ENCODE results near the gene DYNLRB2. TPM values are rescaled to one million over a fixed set of nuclear protein-coding genes. Genes with fewer than 3 reads are reported as not detected.

Gene DYNLRB2
- total and polyA plus RNA-seq, 10 of the 15 experiments (the other 5 are each of a cell fraction or from before 2014, with no cell fraction given) = 0.21 to 1.2 (median 0.40) TPM; not detected in 5

DNA sequence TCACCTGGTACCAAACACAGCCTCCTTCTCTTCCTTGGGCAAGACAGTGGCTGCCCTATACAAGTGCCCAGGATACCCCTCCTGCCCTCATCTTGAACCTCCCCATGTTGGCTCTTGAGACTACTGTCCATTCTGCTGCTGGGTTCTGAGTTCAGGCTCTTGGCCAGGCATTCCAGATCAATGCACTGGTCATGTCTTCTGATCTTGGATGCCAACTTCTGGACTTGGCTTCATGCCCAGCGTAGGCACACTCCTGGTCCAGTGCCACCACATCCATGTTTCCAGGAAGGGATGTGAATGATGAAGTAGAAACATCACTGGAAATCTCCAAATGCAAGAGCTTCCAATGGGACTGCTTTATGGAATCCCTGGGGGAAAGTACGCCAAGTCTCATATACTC is 51.5 kb downstream of the DYNLRB2 start:
- H3K9ac ChIP-seq (ENCODE audit: control insufficient read depth, insufficient read depth, low read length) = no peak overlapping the region
- ChIA-PET SMC1A (ENCODE audit: uncharacterized antibody, unreplicated experiment) (no interaction called here), RAD21 (ENCODE audit: unreplicated experiment) (no interaction called here), POLR2A (no interaction called here), CTCF (no interaction called here)
- no peak for TF ChIP-seq CBFB (IDR thresholded peaks at IDR 0.05; ENCODE audit: low read depth)
- TF ChIP-seq ZNF622 (IDR thresholded peaks at IDR 0.05) = no peak
- no peak for TF ChIP-seq GABPA (IDR thresholded peaks at IDR 0.05; ENCODE audit: low read depth)
- TF ChIP-seq, protein P1, sequence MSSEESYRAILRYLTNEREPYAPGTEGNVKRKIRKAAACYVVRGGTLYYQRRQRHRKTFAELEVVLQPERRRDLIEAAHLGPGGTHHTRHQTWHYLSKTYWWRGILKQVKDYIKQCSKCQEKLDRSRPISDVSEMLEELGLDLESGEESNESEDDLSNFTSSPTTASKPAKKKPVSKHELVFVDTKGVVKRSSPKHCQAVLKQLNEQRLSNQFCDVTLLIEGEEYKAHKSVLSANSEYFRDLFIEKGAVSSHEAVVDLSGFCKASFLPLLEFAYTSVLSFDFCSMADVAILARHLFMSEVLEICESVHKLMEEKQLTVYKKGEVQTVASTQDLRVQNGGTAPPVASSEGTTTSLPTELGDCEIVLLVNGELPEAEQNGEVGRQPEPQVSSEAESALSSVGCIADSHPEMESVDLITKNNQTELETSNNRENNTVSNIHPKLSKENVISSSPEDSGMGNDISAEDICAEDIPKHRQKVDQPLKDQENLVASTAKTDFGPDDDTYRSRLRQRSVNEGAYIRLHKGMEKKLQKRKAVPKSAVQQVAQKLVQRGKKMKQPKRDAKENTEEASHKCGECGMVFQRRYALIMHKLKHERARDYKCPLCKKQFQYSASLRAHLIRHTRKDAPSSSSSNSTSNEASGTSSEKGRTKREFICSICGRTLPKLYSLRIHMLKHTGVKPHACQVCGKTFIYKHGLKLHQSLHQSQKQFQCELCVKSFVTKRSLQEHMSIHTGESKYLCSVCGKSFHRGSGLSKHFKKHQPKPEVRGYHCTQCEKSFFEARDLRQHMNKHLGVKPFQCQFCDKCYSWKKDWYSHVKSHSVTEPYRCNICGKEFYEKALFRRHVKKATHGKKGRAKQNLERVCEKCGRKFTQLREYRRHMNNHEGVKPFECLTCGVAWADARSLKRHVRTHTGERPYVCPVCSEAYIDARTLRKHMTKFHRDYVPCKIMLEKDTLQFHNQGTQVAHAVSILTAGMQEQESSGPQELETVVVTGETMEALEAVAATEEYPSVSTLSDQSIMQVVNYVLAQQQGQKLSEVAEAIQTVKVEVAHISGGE (CRISPR knock-in tag; IDR thresholded peaks at IDR 0.05) = no peak
- TF ChIP-seq, protein P2, sequence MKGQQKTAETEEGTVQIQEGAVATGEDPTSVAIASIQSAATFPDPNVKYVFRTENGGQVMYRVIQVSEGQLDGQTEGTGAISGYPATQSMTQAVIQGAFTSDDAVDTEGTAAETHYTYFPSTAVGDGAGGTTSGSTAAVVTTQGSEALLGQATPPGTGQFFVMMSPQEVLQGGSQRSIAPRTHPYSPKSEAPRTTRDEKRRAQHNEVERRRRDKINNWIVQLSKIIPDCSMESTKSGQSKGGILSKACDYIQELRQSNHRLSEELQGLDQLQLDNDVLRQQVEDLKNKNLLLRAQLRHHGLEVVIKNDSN (IDR thresholded peaks at IDR 0.05; ENCODE audit: borderline replicate concordance, extremely low read length, insufficient read depth, low read depth, low read length) = no peak
- TF ChIP-seq RB1 (IDR thresholded peaks at IDR 0.05; ENCODE audit: borderline replicate concordance) = no peak
- TF ChIP-seq CBX3 (IDR thresholded peaks at IDR 0.05; ENCODE audit: borderline replicate concordance, low read depth) = no peak
- no TSS peak for BruUV-seq (replicated peaks)
- H3K27me3 ChIP-seq (replicated peaks in 1 of 2; ENCODE audit: control insufficient read depth in 2 of 2, insufficient read depth in 2 of 2, low read length in 1 of 2) = no peaks in the 10 kb centered on the region
- H3K4me3 ChIP-seq = no peak overlapping the region
- intact Hi-C loops (cut with micrococcal nuclease; ENCODE audit: unreplicated experiment) (no loop called here), in situ Hi-C loops (cut with MboI) (no loop called here)
- H3K36me3 ChIP-seq (ENCODE audit: control insufficient read depth in 2 of 2, insufficient read depth in 2 of 2, low read length in 1 of 2) = no peaks in the 10 kb centered on the region
- H3K4me1 ChIP-seq (ENCODE audit: control insufficient read depth, insufficient read depth, low read length) = peaks cover 5% of the 10 kb centered on the region
- H3K27ac ChIP-seq (ENCODE audit: control insufficient read depth, insufficient read depth) = no peak overlapping the region
- WGBS (ENCODE audit: insufficient coverage, insufficient replicate concordance, low lambda C conversion rate, missing lambda C conversion rate) = 46% methylated on average over 2 of the region's 2 CpGs
- no peaks in the 10 kb centered on the region for H4K20me1 ChIP-seq (ENCODE audit: control insufficient read depth, insufficient read depth)
- no peaks in the 10 kb centered on the region for H3K79me2 ChIP-seq (ENCODE audit: control insufficient read depth, insufficient read depth, low read length)
- H2AFZ ChIP-seq (ENCODE audit: control insufficient read depth, low read depth, low read length) = no peak overlapping the region
- FAIRE-seq (no peak), DNase-seq (ENCODE audit: low read depth, low spot score) (no peak), ATAC-seq (no peak)
- no peak overlapping the region for H3K4me2 ChIP-seq (ENCODE audit: control insufficient read depth, insufficient read depth)
- no peaks in the 10 kb centered on the region; the same call in 2 of the 3 replicates for H3K9me3 ChIP-seq (replicated peaks; ENCODE audit: control insufficient read depth, insufficient read depth, low read length)
